Duodenal mucosa (tissue), 2 donors: ENCODE results near the gene RGMA.
"Not testable (repeated sequence)": the region's sequence is repeated elsewhere in the genome, so short reads cannot be mapped to it uniquely, and the experiment has no call there.

Source experiments
- H3K27ac ChIP-seq: one replicate; pipeline ENCODE4 v1.7.0; 2013; ENCODE audit warnings: low read depth, low read length
- H3K27me3 ChIP-seq, 2 donors: one replicate each; pipeline ENCODE4 v1.7.0; 2013; ENCODE audit warnings: low read length in 2 of 2, control low read depth in 1 of 2; ENCODE audit not compliant: insufficient read depth in 2 of 2, control insufficient read depth in 1 of 2
- H3K36me3 ChIP-seq, 2 donors: one replicate each; pipeline ENCODE4 v1.7.0; 2013; ENCODE audit warnings: low read length in 2 of 2, control low read depth in 1 of 2; ENCODE audit not compliant: insufficient read depth in 2 of 2, control insufficient read depth in 1 of 2
- H3K4me1 ChIP-seq, 2 donors: one replicate each; pipeline ENCODE4 v1.7.0; 2013; ENCODE audit warnings: low read length in 2 of 2, control low read depth in 1 of 2; ENCODE audit not compliant: insufficient read depth in 2 of 2, control insufficient read depth in 1 of 2
- H3K4me3 ChIP-seq, 2 donors: one replicate each; pipeline ENCODE4 v1.7.0; 2013; ENCODE audit warnings: low read length in 2 of 2, low read depth in 1 of 2
- H3K9ac ChIP-seq, 2 donors: one replicate each; pipeline ENCODE4 v1.7.0; 2013; ENCODE audit warnings: low read length in 2 of 2, low read depth in 1 of 2
- H3K9me3 ChIP-seq, 2 donors: one replicate each; pipeline ENCODE4 v1.7.0; 2013; ENCODE audit warnings: low read length in 2 of 2, control low read depth in 1 of 2; ENCODE audit not compliant: control insufficient read depth in 1 of 2

Gene RGMA

DNA sequence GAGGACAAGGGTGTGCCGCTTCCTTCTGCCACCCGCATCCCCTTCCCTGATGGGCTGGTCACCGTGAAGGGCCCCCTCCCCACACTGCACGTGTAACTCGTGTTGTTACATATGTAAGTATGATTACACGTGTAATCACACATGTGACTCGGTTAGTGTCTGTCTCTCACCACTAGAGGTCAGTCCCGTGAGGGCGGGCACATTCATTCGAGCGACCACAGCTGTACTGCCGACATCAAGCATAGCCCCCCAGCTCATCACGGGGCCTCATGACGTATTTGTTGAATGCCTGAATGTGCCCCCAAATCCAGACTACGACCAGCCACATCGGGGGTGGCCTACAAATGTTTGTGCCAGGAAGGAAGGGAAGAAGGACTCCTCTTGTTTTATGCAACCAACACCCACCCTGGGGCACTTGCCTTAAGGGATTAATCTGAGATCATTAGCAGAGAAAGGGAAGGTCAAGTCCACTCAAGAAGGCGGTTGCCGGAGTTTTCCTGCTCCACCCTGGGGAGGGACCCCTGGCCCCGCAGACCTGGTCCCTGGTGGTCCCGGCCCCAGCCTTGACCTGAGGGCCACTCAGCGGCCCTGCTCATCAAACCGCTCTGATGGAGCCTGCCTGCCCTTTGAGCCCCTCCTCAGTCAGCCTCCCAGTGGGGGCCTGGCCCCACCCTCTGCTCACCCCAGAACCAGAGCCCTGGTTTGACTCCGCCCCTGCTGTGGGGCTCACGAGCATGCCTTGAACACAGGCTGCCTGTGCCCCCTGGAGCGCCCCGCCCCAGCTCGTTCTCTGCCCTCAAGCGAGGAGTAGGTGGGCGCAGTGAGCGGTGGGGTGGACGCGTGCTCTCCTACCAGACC is 52.8 kb downstream of the RGMA start:
- Histone ChIP-seq H3K4me3 (no peak overlapping the region), H3K9ac (no peak overlapping the region), H3K4me1 (peaks cover 0 to 5% of the 10 kb centered on the region in 2 donors), H3K9me3 (no peaks in the 10 kb centered on the region), H3K27me3 (no peaks in the 10 kb centered on the region), H3K36me3 (no peaks in the 10 kb centered on the region), H3K27ac (no peak overlapping the region)

DNA sequence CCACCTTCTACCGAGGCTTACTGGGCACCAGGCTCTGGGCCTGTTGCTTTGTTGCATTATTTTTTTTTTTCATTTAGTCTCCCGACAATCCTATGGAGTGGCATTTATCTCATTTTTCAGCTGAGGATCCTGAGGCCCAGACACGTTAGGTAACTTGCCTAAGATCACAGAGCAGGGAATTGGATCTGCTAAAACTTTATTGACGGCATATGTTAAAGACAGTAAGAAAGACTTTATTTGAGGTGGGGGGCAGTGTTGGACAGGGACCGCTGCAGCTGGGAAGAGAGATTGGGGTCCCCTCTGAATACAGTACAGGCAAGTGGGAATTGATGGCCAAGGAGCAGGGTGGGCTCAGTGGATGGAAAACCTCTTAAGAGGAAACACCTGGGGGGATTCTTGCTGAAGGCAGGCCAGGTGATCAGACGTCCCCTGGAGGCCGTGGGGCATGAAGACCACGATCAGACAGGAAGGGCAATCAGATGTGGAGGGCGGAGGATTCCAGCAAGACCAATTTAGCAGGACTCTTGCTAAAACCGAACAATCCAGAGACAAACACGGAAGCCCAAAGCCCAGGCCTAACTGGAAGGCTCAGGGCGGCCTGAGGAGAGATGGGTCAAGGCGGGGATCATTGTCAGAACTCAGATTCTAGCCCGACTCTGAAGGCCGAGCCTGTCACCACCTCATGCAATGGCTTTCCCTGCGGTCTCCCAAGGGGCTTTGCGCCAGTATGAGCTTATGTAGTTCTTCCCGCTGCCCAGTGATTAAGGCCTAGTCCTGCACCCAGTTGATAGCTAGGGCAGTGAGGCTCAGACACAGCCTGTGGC is 53.7 kb downstream of the RGMA start:
- no peak overlapping the region for H3K9ac ChIP-seq
- H3K9me3 ChIP-seq, result no peaks in the 10 kb centered on the region
- H3K27ac ChIP-seq, result no peak overlapping the region
- H3K4me3 ChIP-seq, result no peak overlapping the region
- no peaks in the 10 kb centered on the region for H3K27me3 ChIP-seq
- no peaks in the 10 kb centered on the region for H3K36me3 ChIP-seq
- peaks cover 6 to 8% of the 10 kb centered on the region in 2 donors for H3K4me1 ChIP-seq

DNA sequence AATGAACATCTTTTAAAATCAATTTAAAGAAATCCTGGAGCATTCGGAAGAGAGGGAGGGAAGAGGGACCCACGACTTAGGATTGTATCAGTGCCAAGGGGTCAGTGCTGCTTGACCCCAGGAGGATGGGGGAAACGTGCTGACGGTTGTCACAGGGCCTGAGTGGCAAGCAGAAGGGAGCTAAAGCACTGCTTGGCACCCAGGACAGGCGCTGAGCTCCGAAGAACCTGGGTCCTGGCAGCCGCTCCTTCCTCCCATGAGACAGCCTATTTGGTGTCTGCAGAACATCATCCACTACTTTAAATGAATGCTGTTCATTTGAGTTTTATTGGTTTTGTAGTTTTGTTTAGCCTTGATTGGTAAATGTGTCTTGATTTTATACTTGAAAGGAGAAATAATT is 54.5 kb downstream of the RGMA start:
- Histone ChIP-seq H3K27me3 (no peaks in the 10 kb centered on the region), H3K36me3 (no peaks in the 10 kb centered on the region)

DNA sequence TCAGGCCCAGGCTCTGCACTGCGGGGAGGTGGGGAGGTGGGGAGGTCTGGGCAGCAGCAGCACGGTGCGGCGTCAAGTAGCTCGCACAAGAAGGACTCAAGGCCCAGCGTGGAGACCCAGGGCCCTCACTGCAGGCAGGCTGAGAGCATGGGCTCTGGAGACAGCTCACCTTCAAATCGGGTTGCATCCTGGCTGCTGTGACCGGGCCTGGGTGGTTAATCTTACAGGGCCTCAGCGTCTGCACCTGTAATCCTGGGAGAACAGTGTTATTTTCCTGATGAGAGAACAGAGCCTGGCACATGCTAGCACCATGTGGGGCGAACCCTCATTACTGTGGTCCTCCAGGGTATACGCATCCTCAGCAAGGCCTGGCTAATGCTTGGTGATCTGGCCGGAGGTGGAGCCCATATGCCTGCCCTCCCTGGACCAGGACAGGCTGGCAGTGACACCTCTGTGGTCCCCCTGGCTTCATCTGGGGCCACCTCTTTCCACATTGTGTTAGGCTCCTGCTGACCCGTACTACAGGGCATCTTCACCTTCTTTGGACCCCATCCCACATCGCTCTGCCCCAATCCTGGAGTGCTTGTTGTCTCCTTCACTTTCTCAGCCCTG is 55.5 kb downstream of the RGMA start:
- H3K4me1 ChIP-seq, result peaks cover 21 to 22% of the 10 kb centered on the region in 2 donors

More for the DNA sequence above, 54.5 kb downstream of the RGMA start:
- Histone ChIP-seq H3K9ac (no peak overlapping the region), H3K27ac (no peak overlapping the region), H3K4me3 (no peak overlapping the region), H3K4me1 (peaks cover 11 to 13% of the 10 kb centered on the region in 2 donors), H3K9me3 (no peaks in the 10 kb centered on the region)

GRCh38 chr15:93032515-93033206 is 56.4 kb downstream of the RGMA start:
- not testable (repeated sequence) for H3K27me3 ChIP-seq, H3K9me3 ChIP-seq, H3K36me3 ChIP-seq, H3K27ac ChIP-seq, H3K9ac ChIP-seq, H3K4me3 ChIP-seq
- peaks cover 28% of the 10 kb centered on the region in 2 donors for H3K4me1 ChIP-seq

More for the DNA sequence above, 55.5 kb downstream of the RGMA start:
- H3K4me3 ChIP-seq, result no peak overlapping the region
- H3K27ac ChIP-seq, result no peak overlapping the region
- H3K36me3 ChIP-seq, result no peaks in the 10 kb centered on the region
- no peaks in the 10 kb centered on the region for H3K27me3 ChIP-seq
- H3K9me3 ChIP-seq, result no peaks in the 10 kb centered on the region
- H3K9ac ChIP-seq, result no peak overlapping the region

DNA sequence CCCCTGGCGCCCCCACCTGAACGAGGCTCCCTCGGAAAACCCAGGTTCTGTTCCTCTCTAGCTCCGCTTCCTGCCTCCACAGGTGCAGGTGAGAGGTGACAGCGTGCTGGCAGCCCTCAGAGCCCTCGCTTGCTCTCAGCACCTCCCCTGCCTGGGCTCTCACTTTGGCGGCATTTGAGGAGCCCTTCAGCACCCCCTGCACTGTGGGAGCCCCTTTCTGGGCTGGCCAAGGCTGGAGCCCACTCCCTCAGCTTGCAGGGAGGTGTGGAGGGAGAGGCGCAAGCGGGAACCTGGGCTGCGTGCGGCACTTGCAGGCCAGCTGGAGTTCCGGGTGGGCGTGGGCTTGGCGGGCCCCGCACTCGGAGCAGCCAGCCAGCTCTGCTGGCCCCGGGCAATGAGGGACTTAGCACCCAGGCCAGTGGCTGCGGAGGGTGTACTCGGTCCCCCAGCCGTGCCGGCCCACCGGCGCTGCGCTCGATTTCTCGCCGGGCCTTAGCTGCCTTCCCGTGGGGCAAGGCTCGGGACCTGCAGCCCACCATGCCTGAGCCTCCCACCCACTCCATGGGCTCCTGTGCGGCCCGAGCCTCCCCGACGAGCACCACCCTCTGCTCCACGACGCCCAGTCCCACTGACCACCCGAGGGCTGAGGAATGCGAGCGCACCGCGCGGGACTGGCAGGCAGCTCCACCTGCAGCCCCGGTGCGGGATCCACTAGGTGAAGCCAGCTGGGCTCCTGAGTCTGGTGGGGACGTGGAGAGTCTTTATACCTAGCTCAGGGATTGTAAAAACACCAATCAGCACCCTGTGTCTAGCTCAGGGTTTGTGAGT is 57.2 kb downstream of the RGMA start:
- peaks cover 22 to 28% of the 10 kb centered on the region in 2 donors for H3K4me1 ChIP-seq
- peaks cover 0 to 12% of the 10 kb centered on the region in 2 donors for H3K36me3 ChIP-seq
- not testable (repeated sequence) for H3K9ac ChIP-seq, H3K27ac ChIP-seq, H3K27me3 ChIP-seq, H3K4me3 ChIP-seq, H3K9me3 ChIP-seq

GRCh38 chr15:93031103-93031464 is 57.9 kb downstream of the RGMA start:
- no peak overlapping the region for H3K4me3 ChIP-seq
- peaks cover 6 to 19% of the 10 kb centered on the region in 2 donors for H3K36me3 ChIP-seq
- peaks cover 22 to 28% of the 10 kb centered on the region in 2 donors for H3K4me1 ChIP-seq
- no peak overlapping the region for H3K9ac ChIP-seq
- H3K9me3 ChIP-seq, result no peaks in the 10 kb centered on the region
- H3K27me3 ChIP-seq, result no peaks in the 10 kb centered on the region
- no peak overlapping the region for H3K27ac ChIP-seq

GRCh38 chr15:93030430-93031102 is 58.4 kb downstream of the RGMA start:
- Histone ChIP-seq H3K27me3 (no peaks in the 10 kb centered on the region), H3K27ac (no peak overlapping the region), H3K36me3 (peaks cover 11 to 24% of the 10 kb centered on the region in 2 donors), H3K9me3 (no peaks in the 10 kb centered on the region), H3K4me3 (no peak overlapping the region), H3K9ac (no peak overlapping the region), H3K4me1 (peaks cover 22 to 28% of the 10 kb centered on the region in 2 donors)
